Panc1 (cell line): ENCODE data around the gene KCNH6. TPM values are rescaled to one million over a fixed set of nuclear protein-coding genes. Genes with fewer than 3 reads are reported as not detected.

Source experiments
- ATAC-seq: fragments of 200-7000 bp; cut with Tn5 transposase; 2 replicates; pipeline ENCODE4 v1.9.1; 2020; ENCODE audit warnings: mild to moderate bottlenecking, moderate library complexity
- BruUV-seq: library from RNA; stranded (reverse); fragments of 400-500 nt; replicated peaks from 2 replicates; lab custom pipeline; 2021; lab: Mats Ljungman, UMichigan
- CTCF ChIA-PET: fragments of 300-600 bp; sonication (Branson Sonifier 250); formaldehyde crosslinking; loops from one replicate; lab custom pipeline; 2022; ENCODE audit warnings: antibody characterized with exemption; lab: Charles Lee
- POLR2A ChIA-PET: fragments of 300-600 bp; sonication (Branson Sonifier 250); formaldehyde crosslinking; loops from one replicate; lab custom pipeline; 2022; ENCODE audit warnings: antibody characterized with exemption; lab: Charles Lee
- DNase-seq: peaks from one replicate; pipeline ENCODE4 v3.0.0-alpha.2; 2010; ENCODE audit warnings: low read depth, low spot score
- H3K27ac ChIP-seq: 2 replicates; pipeline ENCODE4 v1.5.1; 2011; ENCODE audit warnings: mild to moderate bottlenecking, low read length, inconsistent platforms
- H3K27me3 ChIP-seq: fragments of 200-500 bp; sonication (Bioruptor generic); 2 replicates; pipeline ENCODE4 v1.6.0; 2014; ENCODE audit warnings: low read length, inconsistent platforms; ENCODE audit not compliant: control insufficient read depth, insufficient read depth
- H3K36me3 ChIP-seq: fragments of 200-500 bp; sonication (Bioruptor generic); 2 replicates; pipeline ENCODE4 v1.5.1; 2014; ENCODE audit warnings: inconsistent platforms, mild to moderate bottlenecking, low read length, moderate library complexity; ENCODE audit not compliant: control insufficient read depth, insufficient read depth
- H3K4me1 ChIP-seq: 2 replicates; pipeline ENCODE4 v1.5.1; 2011; ENCODE audit warnings: inconsistent platforms, mild to moderate bottlenecking, low read length, moderate library complexity; ENCODE audit not compliant: control insufficient read depth, insufficient read depth
- H3K4me3 ChIP-seq, 2 experiments: 2 replicates each; pipeline ENCODE4 v1.5.1; 2011 to 2012; ENCODE audit warnings: low read depth in 2 of 2, low read length in 2 of 2, mild to moderate bottlenecking in 2 of 2, inconsistent platforms in 1 of 2, moderate library complexity in 1 of 2
- H3K9me3 ChIP-seq: fragments of 200-500 bp; sonication (Bioruptor generic); 2 replicates; pipeline ENCODE4 v1.5.1; 2014; ENCODE audit warnings: low read depth, mild to moderate bottlenecking, inconsistent platforms, low read length, moderate library complexity; ENCODE audit not compliant: control insufficient read depth, insufficient read depth
- CTCF ChIP-seq: fragments of 450-650 bp; IDR thresholded peaks from 2 replicates; pipeline ENCODE4 v1.5.1; 2017; ENCODE audit warnings: mild to moderate bottlenecking
- POLR2AphosphoS5 ChIP-seq: IDR thresholded peaks from 2 replicates; pipeline ENCODE4 v1.6.1; 2012; ENCODE audit warnings: mild to moderate bottlenecking, low read depth, low read length, moderate library complexity
- SIN3A ChIP-seq: IDR thresholded peaks from 2 replicates; pipeline ENCODE4 v1.6.1; 2012; ENCODE audit warnings: low read depth, mild to moderate bottlenecking, low read length, moderate library complexity, borderline replicate concordance; ENCODE audit not compliant: insufficient read depth
- TCF7L2 ChIP-seq: IDR thresholded peaks from 2 replicates; pipeline ENCODE4 v1.6.1; 2011; ENCODE audit warnings: mild to moderate bottlenecking, low read depth, low read length, inconsistent platforms
- in situ Hi-C: cut with HindIII; loops from 2 replicates; pipeline ENCODE4 v1.10.0; 2016; ENCODE audit warnings: low sequenced_read_pairs, low pct_unique_long_range_greater_than_20kb
- intact Hi-C: fragments of 100-400 bp; cut with micrococcal nuclease; formaldehyde crosslinking; loops from one replicate; pipeline ENCODE4 v1.10.0; 2022; ENCODE audit not compliant: unreplicated experiment
- total RNA-seq: library from RNA; stranded (reverse); gene quantifications from one replicate; pipeline ENCODE4 v1.2.1, GENCODE V29; 2021; ENCODE audit not compliant: unreplicated experiment
- TF ChIP-seq, protein P1 (sequence below), 2 experiments: IDR thresholded peaks; 2 replicates each; pipeline ENCODE4 v1.6.1; 2011 to 2012; ENCODE audit warnings: low read depth in 2 of 2, control low read depth in 1 of 2, low read length in 1 of 2, mild to moderate bottlenecking in 1 of 2, moderate library complexity in 1 of 2; ENCODE audit not compliant: insufficient read depth in 1 of 2

The KCNH6 gene
- total RNA-seq, 1 experiment from 2014 or later = not detected

- peaks cover 16% of the 10 kb centered on the region for H3K4me1 ChIP-seq
- ATAC-seq (peak; percentile 14), DNase-seq (no peak)
- no peaks in the 10 kb centered on the region for H3K27me3 ChIP-seq
- H3K36me3 ChIP-seq = no peaks in the 10 kb centered on the region
- in situ Hi-C loops = no loop called here
- no peak overlapping the region for H3K27ac ChIP-seq
- ChIA-PET POLR2A (no interaction called here), CTCF (interaction anchor here (0.7 to 2.6 kb wide), 9 partner anchors 26 to 134 kb away, joined by 3 to 24 read pairs (median 3); no protein-coding TSS in a partner anchor)
- peak overlapping the region; percentile 47 to 48 for H3K4me3 ChIP-seq
- BruUV-seq = no TSS peak
- intact Hi-C loops = loop anchor here (5.0 kb wide), 1 partner anchor 50 kb away; no protein-coding TSS in a partner anchor
- no peaks in the 10 kb centered on the region for H3K9me3 ChIP-seq
- TF ChIP-seq POLR2AphosphoS5 (no peak), TCF7L2 (no peak), CTCF (no peak), SIN3A (no peak)
- TF ChIP-seq, protein P1, sequence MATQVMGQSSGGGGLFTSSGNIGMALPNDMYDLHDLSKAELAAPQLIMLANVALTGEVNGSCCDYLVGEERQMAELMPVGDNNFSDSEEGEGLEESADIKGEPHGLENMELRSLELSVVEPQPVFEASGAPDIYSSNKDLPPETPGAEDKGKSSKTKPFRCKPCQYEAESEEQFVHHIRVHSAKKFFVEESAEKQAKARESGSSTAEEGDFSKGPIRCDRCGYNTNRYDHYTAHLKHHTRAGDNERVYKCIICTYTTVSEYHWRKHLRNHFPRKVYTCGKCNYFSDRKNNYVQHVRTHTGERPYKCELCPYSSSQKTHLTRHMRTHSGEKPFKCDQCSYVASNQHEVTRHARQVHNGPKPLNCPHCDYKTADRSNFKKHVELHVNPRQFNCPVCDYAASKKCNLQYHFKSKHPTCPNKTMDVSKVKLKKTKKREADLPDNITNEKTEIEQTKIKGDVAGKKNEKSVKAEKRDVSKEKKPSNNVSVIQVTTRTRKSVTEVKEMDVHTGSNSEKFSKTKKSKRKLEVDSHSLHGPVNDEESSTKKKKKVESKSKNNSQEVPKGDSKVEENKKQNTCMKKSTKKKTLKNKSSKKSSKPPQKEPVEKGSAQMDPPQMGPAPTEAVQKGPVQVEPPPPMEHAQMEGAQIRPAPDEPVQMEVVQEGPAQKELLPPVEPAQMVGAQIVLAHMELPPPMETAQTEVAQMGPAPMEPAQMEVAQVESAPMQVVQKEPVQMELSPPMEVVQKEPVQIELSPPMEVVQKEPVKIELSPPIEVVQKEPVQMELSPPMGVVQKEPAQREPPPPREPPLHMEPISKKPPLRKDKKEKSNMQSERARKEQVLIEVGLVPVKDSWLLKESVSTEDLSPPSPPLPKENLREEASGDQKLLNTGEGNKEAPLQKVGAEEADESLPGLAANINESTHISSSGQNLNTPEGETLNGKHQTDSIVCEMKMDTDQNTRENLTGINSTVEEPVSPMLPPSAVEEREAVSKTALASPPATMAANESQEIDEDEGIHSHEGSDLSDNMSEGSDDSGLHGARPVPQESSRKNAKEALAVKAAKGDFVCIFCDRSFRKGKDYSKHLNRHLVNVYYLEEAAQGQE (IDR thresholded peaks at IDR 0.05; ENCODE audit: insufficient read depth in 1 of 2, low read depth in 2 of 2, low read length in 1 of 2) = no peak
Observed at GRCh38 chr17:63477480-63478440, 45.4 kb upstream of the KCNH6 start.

- Histone ChIP-seq H3K4me1 (peaks cover 16% of the 10 kb centered on the region), H3K27ac (no peak overlapping the region), H3K36me3 (no peaks in the 10 kb centered on the region), H3K4me3 (no peak overlapping the region), H3K27me3 (no peaks in the 10 kb centered on the region), H3K9me3 (no peaks in the 10 kb centered on the region)
- in situ Hi-C loops = no loop called here
- intact Hi-C loops = loop anchor here (5.0 kb wide), 1 partner anchor 52 kb away; no protein-coding TSS in a partner anchor
- peak; percentile 54 for DNase-seq
- ChIA-PET POLR2A (no interaction called here), CTCF (interaction anchor here (0.6 to 2.6 kb wide), 12 partner anchors 22 to 133 kb away, joined by 3 to 24 read pairs (median 4); no protein-coding TSS in a partner anchor)
- no TSS peak for BruUV-seq
- TF ChIP-seq POLR2AphosphoS5 (no peak), CTCF (peak; percentile 95)
- ATAC-seq = peak; percentile 87
Observed at GRCh38 chr17:63478814-63479494, 44.2 kb upstream of the KCNH6 start.
